ENCODE data around the gene AGBL2.
A peak's percentile ranks its signal among the peaks of the same experiment; 100 is the strongest.
"Not testable (repeated sequence)": the region's sequence is repeated elsewhere in the genome, so short reads cannot be mapped to it uniquely, and the experiment has no call there.

The AGBL2 gene

DNA sequence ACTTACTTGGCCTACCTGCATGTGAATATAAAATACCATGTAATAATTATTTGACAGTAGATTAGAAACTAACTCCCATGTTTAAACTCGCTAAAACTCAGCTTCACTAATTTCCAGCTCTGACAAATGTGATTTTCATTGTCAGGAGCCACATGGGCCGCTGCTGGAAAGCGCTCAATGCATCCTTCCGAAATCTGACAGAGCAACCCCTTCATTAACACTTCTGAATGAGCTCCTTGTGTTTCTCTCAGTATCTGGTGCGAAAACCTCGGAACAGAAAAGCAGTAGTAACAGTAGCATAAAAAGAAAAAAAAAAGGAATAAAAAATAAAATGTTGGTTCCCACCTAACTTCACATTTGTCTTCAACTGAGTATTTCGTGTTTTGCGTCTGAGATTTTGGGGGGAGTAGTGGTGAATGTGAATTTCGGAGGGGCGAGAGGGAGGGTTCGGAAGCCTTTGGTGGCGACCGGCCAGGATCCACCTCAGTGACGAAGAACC lies 73.5 kb downstream of the AGBL2 start:
- Histone ChIP-seq H3K9me3 (ENCODE audit: control insufficient read depth, insufficient read depth, low read length) (no peaks in the 10 kb centered on the region), H3K4me3 (ENCODE audit: low read length) (peak overlapping the region; percentile 91), H3K27ac (ENCODE audit: low read length) (no peak overlapping the region), H3K27me3 (ENCODE audit: control insufficient read depth, insufficient read depth, low read length) (no peaks in the 10 kb centered on the region), H3K4me1 (ENCODE audit: control insufficient read depth, insufficient read depth, low read length) (no peaks in the 10 kb centered on the region), H3K36me3 (ENCODE audit: control insufficient read depth, insufficient read depth, low read length) (peaks cover 2% of the 10 kb centered on the region; the same call in 1 of the 2 replicates)
- WGBS (ENCODE audit: insufficient coverage, insufficient read length), result no CpG with 5 or more reads among the region's 14 CpGs
- DNase-seq (ENCODE audit: low read depth, low spot score), result no peak

DNA sequence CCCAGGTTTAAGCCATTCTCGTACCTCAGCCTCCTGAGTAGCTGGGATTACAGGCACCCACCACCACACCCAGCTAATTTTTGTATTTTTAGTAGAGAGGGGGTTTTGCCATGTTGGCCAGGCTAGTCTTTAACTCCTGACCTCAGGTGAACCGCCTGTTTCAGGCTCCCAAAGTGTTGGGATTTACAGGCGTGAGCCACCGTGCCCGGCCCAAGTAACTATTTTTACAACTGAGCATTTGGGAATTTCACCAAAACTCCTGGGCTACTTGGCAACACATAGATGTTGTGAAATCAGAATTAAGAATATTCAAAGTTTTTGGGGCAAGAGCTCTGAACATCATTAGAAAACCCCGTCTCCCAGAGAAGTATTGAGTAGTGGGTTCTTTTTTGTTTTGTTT lies 74.7 kb downstream of the AGBL2 start:
- H3K4me1 ChIP-seq (ENCODE audit: control insufficient read depth, insufficient read depth, low read length); H3K4me3 ChIP-seq (ENCODE audit: low read length); H3K27me3 ChIP-seq (ENCODE audit: control insufficient read depth, insufficient read depth, low read length); H3K27ac ChIP-seq (ENCODE audit: low read length); H3K36me3 ChIP-seq (ENCODE audit: control insufficient read depth, insufficient read depth, low read length); DNase-seq (ENCODE audit: low read depth, low spot score); H3K9me3 ChIP-seq (ENCODE audit: control insufficient read depth, insufficient read depth, low read length): not testable (repeated sequence)
- no CpG with 5 or more reads among the region's 6 CpGs for WGBS (ENCODE audit: insufficient coverage, insufficient read length)

DNA sequence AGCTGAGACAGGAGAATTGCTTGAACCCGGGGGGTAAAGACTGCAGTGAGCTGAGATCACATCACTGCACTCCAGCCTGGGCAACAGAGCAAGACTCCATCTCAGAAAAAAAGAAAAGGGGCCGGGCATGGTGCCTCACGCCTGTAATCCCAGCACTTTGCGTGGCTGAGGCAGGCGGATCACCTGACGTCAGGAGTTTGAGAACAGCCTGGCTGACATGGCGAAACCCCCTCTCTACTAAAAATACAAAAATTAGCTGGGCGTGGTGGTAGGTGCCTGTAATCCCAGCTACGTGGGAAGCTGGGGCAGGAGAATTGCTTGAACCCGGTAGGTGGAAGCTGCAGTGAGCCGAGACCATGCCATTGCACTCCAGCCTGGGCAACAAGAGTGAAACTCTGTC lies 78.8 kb downstream of the AGBL2 start:
- not testable (repeated sequence) for H3K27ac ChIP-seq (ENCODE audit: low read length); DNase-seq (ENCODE audit: low read depth, low spot score); H3K36me3 ChIP-seq (ENCODE audit: control insufficient read depth, insufficient read depth, low read length); H3K4me1 ChIP-seq (ENCODE audit: control insufficient read depth, insufficient read depth, low read length); H3K9me3 ChIP-seq (ENCODE audit: control insufficient read depth, insufficient read depth, low read length); H3K4me3 ChIP-seq (ENCODE audit: low read length); H3K27me3 ChIP-seq (ENCODE audit: control insufficient read depth, insufficient read depth, low read length)
- no CpG with 5 or more reads among the region's 11 CpGs for WGBS (ENCODE audit: insufficient coverage, insufficient read length)

DNA sequence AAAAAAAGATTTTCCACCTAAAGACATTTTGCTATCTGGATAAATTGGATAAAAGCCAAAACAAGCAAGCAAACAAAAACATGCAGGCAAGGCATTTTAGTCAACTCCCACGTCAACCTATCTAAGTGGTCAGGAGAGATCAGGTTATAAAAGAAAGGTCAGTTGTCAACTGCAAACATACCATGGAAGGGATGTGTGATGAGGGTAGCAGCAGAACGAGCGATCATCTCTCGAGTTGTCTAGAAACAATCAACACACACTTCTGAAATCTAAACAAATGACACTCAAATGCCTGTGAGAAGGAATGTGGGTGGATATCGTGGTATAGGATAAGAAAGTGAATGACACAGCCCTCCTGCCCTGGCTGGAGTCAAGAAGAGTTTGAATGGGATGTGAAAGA lies 83.7 kb downstream of the AGBL2 start:
- H3K4me3 ChIP-seq (ENCODE audit: low read length), result no peak overlapping the region
- H3K27ac ChIP-seq (ENCODE audit: low read length), result no peak overlapping the region
- H3K36me3 ChIP-seq (ENCODE audit: control insufficient read depth, insufficient read depth, low read length), result peaks cover 4% of the 10 kb centered on the region; the same call in 1 of the 2 replicates
- no peaks in the 10 kb centered on the region for H3K4me1 ChIP-seq (ENCODE audit: control insufficient read depth, insufficient read depth, low read length)
- H3K9me3 ChIP-seq (ENCODE audit: control insufficient read depth, insufficient read depth, low read length), result no peaks in the 10 kb centered on the region
- no CpG with 5 or more reads among the region's 5 CpGs for WGBS (ENCODE audit: insufficient coverage, insufficient read length)
- no peak for DNase-seq (ENCODE audit: low read depth, low spot score)
- no peaks in the 10 kb centered on the region for H3K27me3 ChIP-seq (ENCODE audit: control insufficient read depth, insufficient read depth, low read length)

DNA sequence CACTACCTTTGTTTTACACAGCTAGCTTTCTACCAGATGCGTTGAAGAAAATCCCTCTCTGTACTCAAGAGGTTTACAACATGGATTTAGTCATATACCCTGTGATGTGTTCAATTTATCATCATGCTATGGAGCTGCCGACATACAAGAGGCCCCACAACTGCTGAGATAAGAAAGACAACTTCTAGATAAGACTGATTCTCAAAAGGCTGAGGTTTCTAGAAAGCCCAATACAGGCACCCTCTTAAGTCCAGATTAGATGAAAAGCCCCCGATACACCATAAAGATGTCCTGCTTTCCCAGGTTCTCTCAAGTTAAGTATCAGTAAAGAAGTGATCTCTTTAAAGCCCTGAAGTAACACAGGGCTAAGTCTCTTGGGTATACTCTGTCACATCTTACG lies 87.1 kb downstream of the AGBL2 start:
- no CpG with 5 or more reads among the region's 4 CpGs for WGBS (ENCODE audit: insufficient coverage, insufficient read length)
- peaks cover 3% of the 10 kb centered on the region; the same call in 1 of the 2 replicates for H3K36me3 ChIP-seq (ENCODE audit: control insufficient read depth, insufficient read depth, low read length)
- no peaks in the 10 kb centered on the region for H3K27me3 ChIP-seq (ENCODE audit: control insufficient read depth, insufficient read depth, low read length)
- no peaks in the 10 kb centered on the region for H3K4me1 ChIP-seq (ENCODE audit: control insufficient read depth, insufficient read depth, low read length)
- no peaks in the 10 kb centered on the region for H3K9me3 ChIP-seq (ENCODE audit: control insufficient read depth, insufficient read depth, low read length)
- DNase-seq (ENCODE audit: low read depth, low spot score), result no peak
- H3K4me3 ChIP-seq (ENCODE audit: low read length), result no peak overlapping the region
- H3K27ac ChIP-seq (ENCODE audit: low read length), result no peak overlapping the region

DNA sequence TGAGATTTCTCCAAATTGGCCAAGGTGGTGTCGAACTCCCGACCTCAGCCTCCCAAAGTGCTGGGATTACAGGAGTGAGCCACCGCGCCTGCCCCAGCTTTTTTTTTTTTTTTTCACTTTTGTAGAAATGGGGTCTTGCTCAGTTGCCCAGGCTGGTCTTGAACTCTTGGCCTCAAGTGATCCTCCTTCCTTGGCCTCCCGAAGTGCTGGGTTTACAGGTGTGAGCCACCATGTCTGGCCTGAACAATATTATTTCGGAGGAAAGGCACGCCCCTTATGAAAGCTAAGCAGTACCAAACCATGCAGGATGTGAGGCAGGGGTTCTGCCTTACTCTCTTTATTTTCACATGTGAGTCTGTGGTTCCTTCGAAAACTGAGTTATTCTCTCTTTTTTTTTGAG lies 88.9 kb downstream of the AGBL2 start:
- Histone ChIP-seq H3K9me3 (ENCODE audit: control insufficient read depth, insufficient read depth, low read length) (no peaks in the 10 kb centered on the region), H3K4me3 (ENCODE audit: low read length) (no peak overlapping the region), H3K27me3 (ENCODE audit: control insufficient read depth, insufficient read depth, low read length) (no peaks in the 10 kb centered on the region), H3K4me1 (ENCODE audit: control insufficient read depth, insufficient read depth, low read length) (no peaks in the 10 kb centered on the region), H3K27ac (ENCODE audit: low read length) (no peak overlapping the region), H3K36me3 (ENCODE audit: control insufficient read depth, insufficient read depth, low read length) (peaks cover 7% of the 10 kb centered on the region; the same call in 1 of the 2 replicates)
- no CpG with 5 or more reads among the region's 8 CpGs for WGBS (ENCODE audit: insufficient coverage, insufficient read length)
- DNase-seq (ENCODE audit: low read depth, low spot score), result no peak

DNA sequence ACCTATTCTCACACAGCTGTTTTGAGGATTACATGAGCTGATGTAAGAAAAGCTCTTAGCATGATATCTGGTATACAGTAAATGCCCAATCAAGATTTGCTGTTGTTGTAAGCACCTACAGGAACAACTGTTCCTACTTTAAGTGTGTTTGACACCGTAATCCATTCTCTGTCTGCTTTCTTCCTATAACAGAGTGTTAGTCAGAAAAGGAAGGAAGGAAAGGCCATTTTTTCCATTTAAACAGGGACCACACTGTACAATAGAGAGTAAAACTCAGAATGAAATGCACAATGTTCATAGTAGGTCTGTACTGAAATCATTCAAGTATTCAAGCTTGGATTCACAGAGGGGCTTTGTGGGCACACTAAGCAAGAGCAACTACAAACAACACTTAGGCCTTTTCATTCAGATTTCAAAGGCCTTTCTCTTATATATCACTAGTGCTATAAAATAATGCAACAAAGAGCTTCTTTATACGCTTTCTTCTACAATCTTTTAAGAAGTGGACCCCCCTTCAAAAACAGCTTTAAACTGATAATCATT lies 94.3 kb downstream of the AGBL2 start:
- no CpG with 5 or more reads among the region's 2 CpGs for WGBS (ENCODE audit: insufficient coverage, insufficient read length)
- H3K36me3 ChIP-seq (ENCODE audit: control insufficient read depth, insufficient read depth, low read length), result peaks cover 15% of the 10 kb centered on the region; the same call in 1 of the 2 replicates

DNA sequence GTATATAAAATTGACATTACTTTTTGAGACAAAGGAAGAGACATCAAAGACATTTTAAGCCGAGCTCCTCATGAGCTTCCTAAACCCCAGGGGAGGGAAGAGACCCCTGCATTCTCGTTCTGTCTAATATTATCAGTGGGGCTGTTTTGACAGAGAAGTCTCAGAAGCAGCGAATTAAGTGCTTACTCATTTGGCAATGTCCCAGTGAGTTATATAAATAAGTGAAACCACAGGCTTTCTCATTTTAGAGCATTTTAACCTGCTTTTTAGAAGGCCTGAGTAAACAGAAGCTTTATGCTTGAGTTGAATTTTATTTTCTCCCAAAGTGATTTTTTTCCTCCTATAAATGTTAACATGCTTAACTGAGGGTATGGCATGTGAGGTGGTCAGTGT lies 97.8 kb downstream of the AGBL2 start:
- no peak for DNase-seq (ENCODE audit: low read depth, low spot score)
- H3K4me1 ChIP-seq (ENCODE audit: control insufficient read depth, insufficient read depth, low read length), result no peaks in the 10 kb centered on the region
- no CpG with 5 or more reads among the region's 3 CpGs for whole genome bisulfite sequencing (ENCODE audit: insufficient coverage, insufficient read length)
- no peak overlapping the region for H3K27ac ChIP-seq (ENCODE audit: low read length)
- H3K9me3 ChIP-seq (ENCODE audit: control insufficient read depth, insufficient read depth, low read length), result no peaks in the 10 kb centered on the region
- no peak overlapping the region for H3K4me3 ChIP-seq (ENCODE audit: low read length)
- H3K27me3 ChIP-seq (ENCODE audit: control insufficient read depth, insufficient read depth, low read length), result no peaks in the 10 kb centered on the region
- peaks cover 13% of the 10 kb centered on the region; the same call in 1 of the 2 replicates for H3K36me3 ChIP-seq (ENCODE audit: control insufficient read depth, insufficient read depth, low read length)

More for the DNA sequence above, 94.3 kb downstream of the AGBL2 start:
- DNase-seq (ENCODE audit: low read depth, low spot score), result no peak
- Histone ChIP-seq H3K9me3 (ENCODE audit: control insufficient read depth, insufficient read depth, low read length) (no peaks in the 10 kb centered on the region), H3K27ac (ENCODE audit: low read length) (no peak overlapping the region), H3K4me3 (ENCODE audit: low read length) (no peak overlapping the region), H3K4me1 (ENCODE audit: control insufficient read depth, insufficient read depth, low read length) (no peaks in the 10 kb centered on the region), H3K27me3 (ENCODE audit: control insufficient read depth, insufficient read depth, low read length) (no peaks in the 10 kb centered on the region)

DNA sequence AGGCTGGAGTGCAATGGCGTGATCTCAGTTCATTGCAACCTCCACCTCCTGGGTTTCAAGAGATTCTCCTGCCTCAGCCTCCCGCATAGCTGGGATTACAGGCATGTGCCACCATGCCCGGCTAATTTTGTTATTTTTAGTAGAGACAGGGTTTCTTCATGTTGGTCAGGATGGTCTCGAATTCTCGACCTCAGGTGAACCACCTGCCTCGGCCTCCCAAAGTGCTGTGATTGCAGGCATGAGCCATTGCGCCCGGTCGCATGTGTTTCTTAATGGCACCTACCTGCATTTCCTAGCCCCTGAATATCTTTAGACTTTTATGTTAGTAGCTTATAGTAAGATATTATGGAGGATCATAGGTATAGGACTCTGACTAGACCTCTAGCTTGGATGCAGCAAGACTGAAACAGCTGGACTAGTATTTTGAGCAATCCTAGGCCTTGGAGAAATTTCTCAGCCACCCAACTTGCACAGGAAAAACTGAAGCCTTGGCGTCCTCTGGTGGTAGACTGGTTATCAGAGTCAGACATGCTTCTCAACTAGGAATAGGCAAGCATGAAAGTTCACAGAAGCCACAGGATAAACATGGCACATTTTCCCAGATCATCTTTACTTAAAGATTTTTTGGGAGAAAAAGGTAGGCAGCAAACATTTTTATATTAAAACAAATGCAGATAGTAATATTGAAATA lies 98.3 kb downstream of the AGBL2 start:
- Histone ChIP-seq H3K4me3 (ENCODE audit: low read length) (no peak overlapping the region), H3K4me1 (ENCODE audit: control insufficient read depth, insufficient read depth, low read length) (no peaks in the 10 kb centered on the region), H3K27me3 (ENCODE audit: control insufficient read depth, insufficient read depth, low read length) (no peaks in the 10 kb centered on the region), H3K27ac (ENCODE audit: low read length) (no peak overlapping the region), H3K9me3 (ENCODE audit: control insufficient read depth, insufficient read depth, low read length) (no peaks in the 10 kb centered on the region), H3K36me3 (ENCODE audit: control insufficient read depth, insufficient read depth, low read length) (peaks cover 13% of the 10 kb centered on the region; the same call in 1 of the 2 replicates)
- DNase-seq (ENCODE audit: low read depth, low spot score), result peak; percentile 29
- WGBS (ENCODE audit: insufficient coverage, insufficient read length), result no CpG with 5 or more reads among the region's 10 CpGs

DNA sequence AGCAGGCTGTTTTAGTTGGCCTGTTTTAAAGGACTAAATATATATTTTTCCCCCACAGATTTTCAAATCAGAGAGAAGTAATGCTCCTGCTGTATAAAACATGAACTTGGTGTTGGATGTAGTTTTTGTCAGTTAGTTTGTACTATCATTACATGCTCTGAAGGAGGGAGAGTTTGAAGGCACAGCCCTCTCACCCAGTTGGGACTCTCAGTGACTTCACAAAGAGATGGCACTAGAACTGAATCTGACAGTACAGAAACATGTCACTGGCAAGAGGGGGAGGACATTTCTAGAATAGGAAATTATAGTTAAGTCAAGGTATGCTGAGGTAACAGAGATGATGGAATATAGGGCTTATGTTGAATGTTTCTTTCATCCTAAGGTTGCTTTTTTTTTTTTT lies 99.9 kb downstream of the AGBL2 start:
- Histone ChIP-seq H3K9me3 (ENCODE audit: control insufficient read depth, insufficient read depth, low read length) (no peaks in the 10 kb centered on the region), H3K36me3 (ENCODE audit: control insufficient read depth, insufficient read depth, low read length) (0 out of 2 replicates have a peak, but pooled peaks cover 1% of the 10 kb centered on the region), H3K4me1 (ENCODE audit: control insufficient read depth, insufficient read depth, low read length) (no peaks in the 10 kb centered on the region), H3K27ac (ENCODE audit: low read length) (no peak overlapping the region), H3K4me3 (ENCODE audit: low read length) (no peak overlapping the region), H3K27me3 (ENCODE audit: control insufficient read depth, insufficient read depth, low read length) (no peaks in the 10 kb centered on the region)
- no peak for DNase-seq (ENCODE audit: low read depth, low spot score)

DNA sequence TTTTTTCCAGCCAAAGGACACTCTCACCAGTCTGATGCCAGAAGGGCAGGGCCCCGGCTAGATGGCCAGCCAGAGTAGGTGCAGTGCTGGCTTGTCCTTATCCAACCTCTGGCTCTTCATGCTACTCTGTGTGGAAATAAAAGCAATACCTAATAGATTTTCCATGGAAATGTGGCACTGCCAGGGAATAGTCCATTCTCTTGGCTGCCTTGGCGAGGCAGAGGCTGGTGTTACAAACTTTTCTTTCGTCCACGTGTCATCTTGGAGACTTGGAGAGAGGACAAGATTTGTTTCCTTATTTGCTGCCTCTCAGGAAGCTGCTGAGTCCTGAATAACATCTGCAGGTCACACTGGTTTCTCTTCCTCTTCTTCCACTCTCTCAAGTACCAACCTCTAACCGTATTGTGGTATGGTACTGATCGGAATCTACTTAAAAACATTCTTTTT lies 103.8 kb downstream of the AGBL2 start:
- no peaks in the 10 kb centered on the region for H3K9me3 ChIP-seq (ENCODE audit: control insufficient read depth, insufficient read depth, low read length)
- no peak overlapping the region for H3K27ac ChIP-seq (ENCODE audit: low read length)
- no peak for DNase-seq (ENCODE audit: low read depth, low spot score)
- no peaks in the 10 kb centered on the region for H3K4me1 ChIP-seq (ENCODE audit: control insufficient read depth, insufficient read depth, low read length)
- no peak overlapping the region for H3K4me3 ChIP-seq (ENCODE audit: low read length)
- no peaks in the 10 kb centered on the region for H3K27me3 ChIP-seq (ENCODE audit: control insufficient read depth, insufficient read depth, low read length)
- no peaks in the 10 kb centered on the region for H3K36me3 ChIP-seq (ENCODE audit: control insufficient read depth, insufficient read depth, low read length)
- WGBS (ENCODE audit: insufficient coverage, insufficient read length), result no CpG with 5 or more reads among the region's 6 CpGs
